ENCODE data around the gene SAP25. TPM values are rescaled to one million over a fixed set of nuclear protein-coding genes. Genes with fewer than 3 reads are reported as not detected.

SAP25 gene
- total RNA-seq, 1 donor from 2014 or later, result not detected

DNA sequence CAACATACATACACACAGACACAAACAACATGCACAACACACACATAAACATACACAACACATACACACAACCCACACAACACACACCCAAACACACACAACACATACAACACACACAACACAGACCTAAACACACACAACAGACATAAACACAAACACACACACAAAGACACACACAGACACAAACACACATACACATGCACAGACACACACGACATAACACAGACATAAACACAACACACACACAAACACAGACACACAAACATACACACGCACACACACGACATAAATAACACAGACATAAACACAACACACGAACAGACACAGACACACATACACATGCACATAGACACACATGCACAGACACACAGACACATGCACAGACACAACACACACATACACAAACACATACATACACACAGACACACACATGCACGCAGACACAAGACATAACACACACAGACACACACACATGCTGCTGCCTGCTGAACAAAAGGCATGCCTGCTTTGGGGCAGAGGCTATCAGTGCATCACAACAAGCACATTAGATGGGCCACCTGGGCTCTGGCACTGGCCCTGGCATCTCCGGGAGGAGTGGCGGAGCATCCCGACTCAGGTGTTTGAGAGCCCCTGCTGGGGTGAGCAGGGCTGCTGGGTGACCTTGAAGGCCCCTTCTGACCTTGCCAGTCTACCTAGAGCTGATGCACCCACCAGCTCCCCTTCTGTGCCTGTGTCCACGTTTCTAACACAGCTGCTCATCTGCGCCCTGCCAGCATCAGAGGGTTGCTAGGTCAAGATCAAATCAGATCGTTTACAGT lies 7.0 kb upstream of the SAP25 start:
- no peak for TF ChIP-seq EZH2phosphoT487 (IDR thresholded peaks at IDR 0.05)
- TF ChIP-seq, protein P1, sequence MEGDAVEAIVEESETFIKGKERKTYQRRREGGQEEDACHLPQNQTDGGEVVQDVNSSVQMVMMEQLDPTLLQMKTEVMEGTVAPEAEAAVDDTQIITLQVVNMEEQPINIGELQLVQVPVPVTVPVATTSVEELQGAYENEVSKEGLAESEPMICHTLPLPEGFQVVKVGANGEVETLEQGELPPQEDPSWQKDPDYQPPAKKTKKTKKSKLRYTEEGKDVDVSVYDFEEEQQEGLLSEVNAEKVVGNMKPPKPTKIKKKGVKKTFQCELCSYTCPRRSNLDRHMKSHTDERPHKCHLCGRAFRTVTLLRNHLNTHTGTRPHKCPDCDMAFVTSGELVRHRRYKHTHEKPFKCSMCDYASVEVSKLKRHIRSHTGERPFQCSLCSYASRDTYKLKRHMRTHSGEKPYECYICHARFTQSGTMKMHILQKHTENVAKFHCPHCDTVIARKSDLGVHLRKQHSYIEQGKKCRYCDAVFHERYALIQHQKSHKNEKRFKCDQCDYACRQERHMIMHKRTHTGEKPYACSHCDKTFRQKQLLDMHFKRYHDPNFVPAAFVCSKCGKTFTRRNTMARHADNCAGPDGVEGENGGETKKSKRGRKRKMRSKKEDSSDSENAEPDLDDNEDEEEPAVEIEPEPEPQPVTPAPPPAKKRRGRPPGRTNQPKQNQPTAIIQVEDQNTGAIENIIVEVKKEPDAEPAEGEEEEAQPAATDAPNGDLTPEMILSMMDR (IDR thresholded peaks at IDR 0.05), result no peak
- TF ChIP-seq EZH2 (IDR thresholded peaks at IDR 0.05), result no peak
- peaks cover 16% of the 10 kb centered on the region for H3K4me1 ChIP-seq
- H3K4me1 Mint-ChIP-seq, result peaks cover 20% of the 10 kb centered on the region
- DNase-seq (ENCODE audit: low spot score), result no peak
- no peaks in the 10 kb centered on the region for H3K9me3 Mint-ChIP-seq
- H3K9me3 ChIP-seq (ENCODE audit: low read depth), result no peaks in the 10 kb centered on the region
- H3K27ac ChIP-seq, result no peak overlapping the region
- H3K79me2 ChIP-seq (ENCODE audit: low read depth), result peaks cover 16% of the 10 kb centered on the region
- H3K4me3 Mint-ChIP-seq, result no peak overlapping the region
- H3K36me3 ChIP-seq, result no peaks in the 10 kb centered on the region
- H2AFZ ChIP-seq (replicated peaks), result no peak overlapping the region
- H3K27me3 ChIP-seq, result no peaks in the 10 kb centered on the region
- H3K4me3 ChIP-seq, result no peak overlapping the region
- peaks cover 5% of the 10 kb centered on the region for H3K27me3 Mint-ChIP-seq (ENCODE audit: insufficient read depth, low read depth)
- H3K9ac ChIP-seq, result no peak overlapping the region
- H4K20me1 ChIP-seq (ENCODE audit: low read depth), result peaks cover 32% of the 10 kb centered on the region
- H3K4me2 ChIP-seq, result no peak overlapping the region
- H3F3A ChIP-seq (ENCODE audit: low read depth), result peaks cover 19% of the 10 kb centered on the region
- peaks cover 4% of the 10 kb centered on the region for H3K36me3 Mint-ChIP-seq
- no peak overlapping the region for H3K27ac Mint-ChIP-seq

DNA sequence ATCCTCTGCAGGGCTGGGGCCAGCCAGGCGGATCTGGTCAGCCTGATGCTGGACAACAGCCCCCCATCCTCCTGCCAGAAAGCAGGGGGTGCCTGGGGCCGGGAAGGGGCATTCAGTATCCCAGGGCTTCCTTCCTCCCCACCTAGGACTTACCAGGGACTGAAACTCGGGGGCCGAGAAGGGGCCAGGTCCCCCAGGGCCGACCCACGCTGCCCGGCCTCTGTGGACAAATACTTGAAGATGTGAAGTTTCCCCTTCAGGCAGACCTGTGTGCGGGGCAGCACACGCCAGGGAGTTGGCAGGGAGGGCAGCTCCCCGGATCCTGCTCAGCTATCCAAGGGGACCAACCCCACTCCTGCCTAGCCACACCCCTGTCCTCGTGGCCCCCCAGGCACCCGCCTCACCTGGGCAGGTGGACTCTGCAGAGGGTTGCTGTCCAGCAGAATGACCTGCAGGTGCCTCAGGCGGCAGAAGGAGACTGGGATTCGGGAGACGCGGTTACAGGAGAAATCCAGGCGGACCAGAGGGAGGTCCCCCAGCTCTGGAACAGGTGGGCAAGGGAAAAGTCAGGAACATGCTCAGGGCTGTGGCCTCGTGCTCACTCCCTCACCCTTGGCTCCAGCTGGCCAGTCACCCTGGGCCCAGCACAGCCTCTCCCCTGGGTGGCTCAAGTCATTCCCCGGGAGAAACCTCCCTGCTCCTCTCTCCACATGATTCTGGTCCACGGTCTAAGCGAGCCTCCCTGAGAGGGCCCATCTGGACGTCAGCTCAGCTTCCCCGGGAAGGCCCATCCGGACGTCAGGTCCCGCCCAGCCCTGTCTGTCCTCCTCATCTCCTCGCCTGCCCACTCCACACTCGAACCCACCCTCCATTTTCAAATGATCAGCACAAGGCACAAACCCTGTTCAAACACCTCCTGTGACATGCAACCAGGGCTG lies 4.8 kb upstream of the SAP25 start:
- H3K27ac ChIP-seq, result no peak overlapping the region
- no peaks in the 10 kb centered on the region for H3K27me3 ChIP-seq
- H3K9ac ChIP-seq, result no peak overlapping the region
- Mint-ChIP-seq H3K4me1 (peaks cover 3% of the 10 kb centered on the region), H3K4me3 (peak overlapping the region; percentile 63), H3K36me3 (peaks cover 6% of the 10 kb centered on the region), H3K27ac (no peak overlapping the region), H3K27me3 (ENCODE audit: insufficient read depth, low read depth) (peaks cover 3% of the 10 kb centered on the region), H3K9me3 (no peaks in the 10 kb centered on the region)
- no peak overlapping the region for H2AFZ ChIP-seq (replicated peaks)
- H3K9me3 ChIP-seq (ENCODE audit: low read depth), result no peaks in the 10 kb centered on the region
- no peaks in the 10 kb centered on the region for H3K79me2 ChIP-seq (ENCODE audit: low read depth)
- DNase-seq (ENCODE audit: low spot score), result no peak
- H3K36me3 ChIP-seq, result no peaks in the 10 kb centered on the region
- H3K4me3 ChIP-seq, result no peak overlapping the region
- no peak overlapping the region for H3K4me2 ChIP-seq
- peaks cover 12% of the 10 kb centered on the region for H4K20me1 ChIP-seq (ENCODE audit: low read depth)
- H3K4me1 ChIP-seq, result peaks cover 2% of the 10 kb centered on the region
- TF ChIP-seq, protein P1 (IDR thresholded peaks at IDR 0.05), result no peak
- TF ChIP-seq EZH2phosphoT487 (IDR thresholded peaks at IDR 0.05) (no peak), EZH2 (IDR thresholded peaks at IDR 0.05) (no peak)
- peaks cover under 1% of the 10 kb centered on the region for H3F3A ChIP-seq (ENCODE audit: low read depth)

DNA sequence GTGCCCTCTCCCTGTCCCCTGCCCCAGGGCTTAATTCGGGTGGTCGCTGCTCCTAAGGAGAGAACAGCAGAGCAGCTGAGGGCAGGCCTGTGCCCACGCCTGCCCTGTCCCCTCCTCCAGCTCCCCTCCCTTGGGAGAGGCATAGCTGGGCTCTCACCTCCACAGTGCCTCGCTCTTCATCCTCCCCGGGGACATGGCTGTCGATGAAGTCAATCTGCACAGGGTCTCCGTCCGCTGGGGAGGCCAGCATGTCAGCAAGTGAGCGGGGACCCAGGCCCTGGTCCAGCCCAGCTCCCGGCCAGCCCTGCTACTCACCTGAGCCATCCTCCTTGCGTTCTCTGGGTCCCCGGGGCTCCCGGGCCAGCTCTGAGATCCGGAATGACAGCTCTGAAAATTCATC lies 3.8 kb upstream of the SAP25 start:
- H3K27ac Mint-ChIP-seq, result no peak overlapping the region
- H3K27me3 Mint-ChIP-seq (ENCODE audit: insufficient read depth, low read depth), result peaks cover 2% of the 10 kb centered on the region
- peaks cover 2% of the 10 kb centered on the region for H4K20me1 ChIP-seq (ENCODE audit: low read depth)
- H3K4me3 Mint-ChIP-seq, result no peak overlapping the region
- no peak overlapping the region for H2AFZ ChIP-seq (replicated peaks)
- H3K9me3 ChIP-seq (ENCODE audit: low read depth), result no peaks in the 10 kb centered on the region
- H3K9me3 Mint-ChIP-seq, result no peaks in the 10 kb centered on the region
- H3K4me1 ChIP-seq, result no peaks in the 10 kb centered on the region
- H3K27me3 ChIP-seq, result no peaks in the 10 kb centered on the region
- TF ChIP-seq, protein P1 (IDR thresholded peaks at IDR 0.05), result no peak
- TF ChIP-seq EZH2 (IDR thresholded peaks at IDR 0.05), result no peak
- no peak for TF ChIP-seq EZH2phosphoT487 (IDR thresholded peaks at IDR 0.05)
- no peak overlapping the region for H3K27ac ChIP-seq
- H3K4me1 Mint-ChIP-seq, result peaks cover 2% of the 10 kb centered on the region
- no peaks in the 10 kb centered on the region for H3K36me3 ChIP-seq
- H3K36me3 Mint-ChIP-seq, result peaks cover 6% of the 10 kb centered on the region
- no peak overlapping the region for H3K4me3 ChIP-seq
- no peak overlapping the region for H3K9ac ChIP-seq
- H3K79me2 ChIP-seq (ENCODE audit: low read depth), result no peaks in the 10 kb centered on the region
- no peaks in the 10 kb centered on the region for H3F3A ChIP-seq (ENCODE audit: low read depth)
- no peak for DNase-seq (ENCODE audit: low spot score)
- no peak overlapping the region for H3K4me2 ChIP-seq

All from neural progenitor cell (in vitro differentiated cells).